Spleen (tissue), 7 donors: ENCODE results near the gene BSCL2.

Experiments used
- POLR2A ChIP-seq, 3 donors: fragments of 450-650 bp; IDR thresholded peaks; one replicate each; pipeline ENCODE4 v1.5.1; 2017; ENCODE audit warnings: antibody characterized with exemption in 3 of 3, mild to moderate bottlenecking in 1 of 3
- POLR2AphosphoS5 ChIP-seq, 3 donors: sonication (generic); formaldehyde crosslinking; IDR thresholded peaks; one replicate each; pipeline ENCODE4 v1.5.1; 2017; ENCODE audit warnings: antibody characterized with exemption in 3 of 3
- TF ChIP-seq, protein P1 (sequence below), 11 experiments: fragments of 200-600 bp in 7 of 11; fragments of 450-650 bp in 4 of 11; sonication (generic) in 4 of 11; IDR thresholded peaks in 8 of 11; conservative IDR thresholded peaks in 3 of 11; 1 replicate in 7 of 11; 2 replicates in 4 of 11; pipeline versions ENCODE4 v1.4.0 to v1.8.0; 2016 to 2021; ENCODE audit warnings: antibody characterized with exemption in 11 of 11, inconsistent platforms in 4 of 11, mild to moderate bottlenecking in 1 of 11
- donor health status: DM: no; HTN: no; CAD: no; lungs with moderate emphysema.
- donor health status: DM: no; HTN: no; CAD: no.
- donor health status: DM: no; HTN: no; CAD: no.

DNA sequence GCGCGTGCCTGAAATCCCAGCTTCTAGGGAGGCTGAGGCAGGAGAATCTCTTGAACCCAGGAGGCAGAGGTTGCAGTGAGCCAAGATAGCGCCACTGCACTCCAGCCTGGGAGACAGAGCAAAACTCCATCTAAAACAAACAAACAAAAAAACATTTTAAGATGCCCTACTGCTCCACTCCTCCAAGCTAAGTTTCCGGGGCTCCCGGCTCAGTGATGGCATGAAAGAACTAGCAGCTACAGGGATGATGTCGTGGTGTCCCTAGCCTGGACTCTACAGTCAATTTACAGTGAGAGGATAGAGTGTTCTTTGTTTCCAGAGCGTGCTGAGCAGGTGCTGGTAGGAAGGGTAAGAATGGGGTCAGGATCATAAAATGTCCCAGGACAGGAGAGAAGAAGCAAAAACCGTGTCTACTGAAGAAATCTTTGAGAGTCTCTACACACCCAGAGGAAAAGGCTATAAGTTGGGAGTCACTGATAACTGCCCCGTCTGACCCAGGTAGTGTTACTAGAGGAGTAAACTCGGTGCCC, 47.9 kb upstream of the BSCL2 start:
- TF ChIP-seq, protein P1, sequence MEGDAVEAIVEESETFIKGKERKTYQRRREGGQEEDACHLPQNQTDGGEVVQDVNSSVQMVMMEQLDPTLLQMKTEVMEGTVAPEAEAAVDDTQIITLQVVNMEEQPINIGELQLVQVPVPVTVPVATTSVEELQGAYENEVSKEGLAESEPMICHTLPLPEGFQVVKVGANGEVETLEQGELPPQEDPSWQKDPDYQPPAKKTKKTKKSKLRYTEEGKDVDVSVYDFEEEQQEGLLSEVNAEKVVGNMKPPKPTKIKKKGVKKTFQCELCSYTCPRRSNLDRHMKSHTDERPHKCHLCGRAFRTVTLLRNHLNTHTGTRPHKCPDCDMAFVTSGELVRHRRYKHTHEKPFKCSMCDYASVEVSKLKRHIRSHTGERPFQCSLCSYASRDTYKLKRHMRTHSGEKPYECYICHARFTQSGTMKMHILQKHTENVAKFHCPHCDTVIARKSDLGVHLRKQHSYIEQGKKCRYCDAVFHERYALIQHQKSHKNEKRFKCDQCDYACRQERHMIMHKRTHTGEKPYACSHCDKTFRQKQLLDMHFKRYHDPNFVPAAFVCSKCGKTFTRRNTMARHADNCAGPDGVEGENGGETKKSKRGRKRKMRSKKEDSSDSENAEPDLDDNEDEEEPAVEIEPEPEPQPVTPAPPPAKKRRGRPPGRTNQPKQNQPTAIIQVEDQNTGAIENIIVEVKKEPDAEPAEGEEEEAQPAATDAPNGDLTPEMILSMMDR (IDR thresholded peaks at IDR 0.05 in 8 of 11, conservative IDR thresholded peaks at IDR 0.05 in 3 of 11), result no peak
- TF ChIP-seq POLR2A (IDR thresholded peaks at IDR 0.05), result no peak
- TF ChIP-seq POLR2AphosphoS5 (IDR thresholded peaks at IDR 0.05), result no peak
